ENCODE data around the gene ZNF595.
"Not testable (repeated sequence)": the region's sequence is repeated elsewhere in the genome, so short reads cannot be mapped to it uniquely, and the experiment has no call there.

Gene ZNF595

GRCh38 chr4:86559-87324 lies 33.6 kb downstream of the ZNF595 start:
- not testable (repeated sequence) for DNase-seq

- no peak for DNase-seq
Measured at GRCh38 chr4:98386-98785, 45.3 kb downstream of the ZNF595 start.

DNA sequence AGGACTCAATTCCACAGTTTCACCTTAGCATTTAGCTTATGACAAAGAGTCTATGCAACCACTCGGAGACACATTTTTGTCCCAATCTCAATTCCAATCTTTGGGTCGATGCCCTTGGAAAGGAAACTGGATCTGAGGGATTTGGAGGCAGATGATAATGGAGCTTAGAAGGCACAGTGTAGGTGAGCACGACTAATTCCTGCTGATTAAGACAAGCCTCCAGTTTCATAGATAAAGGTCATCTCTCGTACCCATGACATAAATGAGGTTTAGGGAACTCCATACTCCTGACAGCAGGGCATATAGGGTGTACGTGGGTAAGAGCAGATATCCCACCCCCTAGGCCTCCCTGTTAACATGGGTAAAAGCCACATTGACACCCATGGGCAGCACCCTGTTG lies 46.7 kb downstream of the ZNF595 start:
- no peak for DNase-seq

DNA sequence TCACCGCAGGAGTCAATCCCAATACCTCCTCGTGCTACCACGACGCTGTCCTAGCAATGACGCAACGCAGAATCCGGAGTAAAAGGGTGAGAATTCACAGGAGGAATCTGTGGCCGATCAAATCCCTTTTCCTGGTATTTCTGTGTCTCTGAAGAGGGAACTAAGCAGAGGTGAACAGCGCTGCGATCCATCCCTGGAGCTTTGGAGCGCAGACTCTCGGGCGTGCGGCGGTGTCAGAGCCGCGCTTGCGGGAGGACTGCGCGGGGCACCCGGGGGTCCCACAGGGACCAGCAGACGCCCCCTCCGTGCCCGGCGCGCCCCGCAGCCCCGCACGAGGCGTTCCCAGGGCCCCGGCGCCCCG lies 53.9 kb downstream of the ZNF595 start:
- no peak for DNase-seq

GRCh38 chr4:107444-108429 lies 54.6 kb downstream of the ZNF595 start:
- DNase-seq, result no peak

GRCh38 chr4:112771-113170 lies 59.6 kb downstream of the ZNF595 start:
- no peak for DNase-seq

DNA sequence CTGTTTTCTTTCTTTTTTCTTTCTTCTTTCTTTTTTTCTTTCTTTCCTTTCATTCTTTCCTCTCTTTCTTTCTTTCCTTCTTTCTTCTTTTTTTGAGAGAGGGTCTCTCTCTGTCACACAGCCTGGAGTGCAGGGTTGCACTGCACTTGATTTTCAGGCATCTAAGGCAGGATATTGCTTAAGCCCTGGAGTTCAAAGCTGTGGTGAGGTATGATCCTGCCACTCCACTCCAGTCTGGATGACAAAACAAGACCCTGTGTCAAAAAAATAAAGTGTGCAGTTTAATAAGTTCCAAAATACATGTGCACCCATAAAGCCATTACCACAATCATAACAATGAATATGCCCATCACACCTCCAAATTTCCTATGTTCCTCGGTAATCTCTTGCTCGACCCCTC lies 60.6 kb downstream of the ZNF595 start:
- DNase-seq, result no peak

DNA sequence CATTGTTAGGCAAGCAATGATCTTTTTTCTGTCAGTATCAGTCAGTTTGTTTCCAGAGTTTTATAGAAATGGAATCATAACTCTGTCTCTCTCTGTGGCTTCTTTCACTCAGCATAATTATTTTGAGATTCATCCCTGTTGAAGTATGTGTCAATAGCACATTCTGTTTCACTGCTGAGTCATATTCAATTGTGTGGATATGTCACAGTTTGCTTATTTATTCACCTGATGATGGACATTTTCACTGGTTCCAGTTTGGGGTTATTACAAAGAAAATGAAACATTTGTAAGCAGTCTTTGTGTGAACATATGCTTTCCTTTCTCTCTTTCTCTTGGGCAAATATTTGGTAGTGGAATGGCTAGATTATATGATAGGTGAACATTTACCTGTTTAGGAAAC lies 61.0 kb downstream of the ZNF595 start:
- DNase-seq, result no peak

GRCh38 chr4:116499-116898 lies 63.4 kb downstream of the ZNF595 start:
- no peak for DNase-seq

DNA sequence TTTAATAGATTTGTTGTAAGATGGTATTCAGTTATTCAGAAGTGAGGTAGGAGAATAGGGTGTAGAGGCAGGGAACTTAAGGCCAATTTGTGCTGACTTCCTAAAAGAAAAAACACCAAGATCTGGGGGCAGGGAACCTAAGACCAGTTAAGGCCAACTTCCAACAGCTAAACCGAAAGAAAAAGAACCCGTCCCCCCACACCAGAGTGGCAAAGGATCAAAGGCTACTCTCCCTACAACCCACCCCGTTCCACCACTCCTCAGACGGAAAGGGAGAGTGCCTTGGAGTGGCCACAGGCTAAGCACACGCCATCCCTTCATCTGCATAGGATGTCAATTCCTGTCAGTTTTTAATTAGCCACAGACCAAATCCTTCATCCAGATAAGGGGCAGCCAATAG lies 67.5 kb downstream of the ZNF595 start:
- no peak for DNase-seq

GRCh38 chr4:121408-122084 lies 68.4 kb downstream of the ZNF595 start:
- DNase-seq, result no peak

GRCh38 chr4:123922-124274 lies 70.8 kb downstream of the ZNF595 start:
- DNase-seq, result not testable (repeated sequence)

DNA sequence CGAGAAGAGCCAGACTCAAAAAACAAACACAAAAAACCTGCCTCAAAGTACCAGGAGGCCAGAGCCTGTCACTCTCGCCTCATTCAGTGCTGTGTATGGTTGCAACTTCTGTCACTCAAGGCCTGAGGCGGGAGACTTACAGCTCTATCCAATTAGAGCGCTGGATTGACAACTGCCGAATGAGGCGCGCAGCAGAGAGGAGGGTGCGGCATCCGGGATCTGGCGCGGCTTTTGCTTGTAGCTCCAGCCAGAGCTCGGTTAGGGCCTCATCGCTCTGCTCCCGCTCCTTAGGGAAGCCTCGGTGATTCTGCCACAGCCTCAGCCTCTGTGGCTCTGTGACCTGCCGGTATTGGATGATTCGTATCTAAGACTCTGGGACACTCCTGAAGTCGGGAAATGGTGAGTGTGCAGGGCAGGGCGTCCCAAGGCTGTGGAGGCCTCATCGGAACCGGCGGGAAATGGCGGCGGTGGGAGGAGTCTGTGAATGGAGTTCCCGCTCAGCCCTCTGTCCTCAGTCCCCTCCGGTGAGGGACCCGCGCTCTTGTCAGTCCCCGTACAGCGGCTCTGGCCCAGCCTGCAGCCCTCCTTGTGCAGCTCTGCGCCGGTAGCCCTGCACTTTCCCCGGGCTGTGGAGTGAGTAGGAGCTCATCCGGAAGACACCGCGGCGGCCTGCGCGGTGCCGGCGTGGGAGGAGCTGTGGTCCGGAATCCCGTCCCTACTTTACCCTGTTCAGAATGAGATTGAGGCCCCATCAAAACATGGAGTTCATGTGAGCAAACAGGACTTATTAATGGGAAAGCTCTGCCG lies 71.4 kb downstream of the ZNF595 start, which contains the start of gene ZNF718:
Gene ZNF718 (plus strand): TSS at position 227 of the 807 bp plus-strand sequence. CDS start 170 bp downstream, at position 397.
- DNase-seq, result peak; percentile 82

GRCh38 chr4:125091-125771 lies 72.1 kb downstream of the ZNF595 start:
- no peak for DNase-seq

DNA sequence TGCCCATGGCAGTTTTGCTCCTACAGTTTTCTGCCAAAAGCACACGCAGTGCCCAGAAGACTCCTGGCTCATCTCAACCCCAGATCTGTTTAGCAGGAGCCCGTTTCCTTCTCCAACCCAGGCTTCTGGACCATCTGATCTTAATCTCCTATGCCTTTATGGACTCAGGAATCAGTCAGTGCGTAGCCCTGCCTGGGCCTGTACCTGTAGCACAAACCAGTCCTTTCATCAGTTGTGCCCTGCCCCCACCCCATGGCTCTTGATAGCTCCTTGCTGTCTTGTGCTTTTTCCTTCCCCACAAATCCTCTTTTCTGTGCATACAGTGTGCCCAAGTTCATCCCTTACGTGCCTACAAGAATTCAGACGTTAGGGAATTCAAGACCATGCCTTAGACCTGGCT lies 72.7 kb downstream of the ZNF595 start:
- no peak for DNase-seq

GRCh38 chr4:132483-132882 lies 79.4 kb downstream of the ZNF595 start:
- no peak for DNase-seq

All from activated effector memory CD4-positive, alpha-beta T cell treated with Interleukin-2 at 50 U/mL for 16 hours (primary cell).